Activated naive CD8-positive, alpha-beta T cell treated with anti-CD3 and anti-CD28 coated beads, Interleukin-2, amount 50 U/mL, for 24 hours (primary cell): Measurements from ENCODE around the gene MRM3.
"Not testable (repeated sequence)": the region's sequence is repeated elsewhere in the genome, so short reads cannot be mapped to it uniquely, and the experiment has no call there.

Experiments
- ATAC-seq: fragments of 150-1000 bp; cut with Tn5 transposase; one replicate; pipeline ENCODE4 v1.10.0; 2021
- DNase-seq: peaks from one replicate; pipeline ENCODE4 v3.0.0; 2021
- H3K27ac Mint-ChIP-seq: one replicate; pipeline ENCODE4 v1.8.0; 2021; ENCODE audit warnings: mild to moderate bottlenecking, mixed read lengths
- H3K27me3 Mint-ChIP-seq: one replicate; pipeline ENCODE4 v1.8.0; 2021; ENCODE audit warnings: mixed read lengths
- H3K36me3 Mint-ChIP-seq: one replicate; pipeline ENCODE4 v1.8.0; 2021; ENCODE audit warnings: low read depth, mixed read lengths
- H3K4me1 Mint-ChIP-seq: one replicate; pipeline ENCODE4 v1.8.0; 2021; ENCODE audit warnings: mixed read lengths
- H3K4me3 Mint-ChIP-seq: one replicate; pipeline ENCODE4 v1.8.0; 2021; ENCODE audit warnings: mild to moderate bottlenecking, moderate library complexity, mixed read lengths
- H3K9me3 Mint-ChIP-seq: one replicate; pipeline ENCODE4 v1.8.0; 2021; ENCODE audit warnings: mixed read lengths

The MRM3 gene

GRCh38 chr17:750431-751037 is 31.6 kb upstream of the MRM3 start:
- no peak for ATAC-seq
- peaks cover 35% of the 10 kb centered on the region for H3K4me1 Mint-ChIP-seq
- H3K27ac Mint-ChIP-seq, result peak overlapping the region; percentile 98
- peaks cover 48% of the 10 kb centered on the region for H3K36me3 Mint-ChIP-seq
- peak overlapping the region; percentile 99 for H3K4me3 Mint-ChIP-seq
- H3K9me3 Mint-ChIP-seq, result peaks cover 5% of the 10 kb centered on the region
- no peaks in the 10 kb centered on the region for H3K27me3 Mint-ChIP-seq
- DNase-seq, result no peak

- no peaks in the 10 kb centered on the region for H3K27me3 Mint-ChIP-seq
- H3K27ac Mint-ChIP-seq, result peak overlapping the region; percentile 98
- peaks cover 46% of the 10 kb centered on the region for H3K36me3 Mint-ChIP-seq
- peaks cover 5% of the 10 kb centered on the region for H3K9me3 Mint-ChIP-seq
- DNase-seq (peak; percentile 57), ATAC-seq (peak; percentile 34)
- peaks cover 35% of the 10 kb centered on the region for H3K4me1 Mint-ChIP-seq
- peak overlapping the region; percentile 99 for H3K4me3 Mint-ChIP-seq
Observed at GRCh38 chr17:751269-752001, 30.7 kb upstream of the MRM3 start.

GRCh38 chr17:752002-752619 is 30.0 kb upstream of the MRM3 start, which contains the start of gene GEMIN4:
Gene GEMIN4, minus strand, starts transcription at chr17:752264. Its CDS starts 122 bp downstream, at chr17:752142.
- Mint-ChIP-seq H3K4me3 (peak within 1 kb of the TSS; percentile 99), H3K36me3 (peaks cover 49% of the 10 kb centered on the region), H3K27me3 (no peaks in the 10 kb centered on the region), H3K9me3 (peaks cover 5% of the 10 kb centered on the region), H3K27ac (peak within 1 kb of the TSS; percentile 98), H3K4me1 (peaks cover 35% of the 10 kb centered on the region)
- DNase-seq (peak; percentile 99), ATAC-seq (peak; percentile 91)

GRCh38 chr17:752620-753219 is 29.4 kb upstream of the MRM3 start:
- Mint-ChIP-seq H3K4me1 (peaks cover 35% of the 10 kb centered on the region), H3K4me3 (peak overlapping the region; percentile 99), H3K27ac (peak overlapping the region; percentile 93), H3K9me3 (peaks cover 5% of the 10 kb centered on the region), H3K27me3 (no peaks in the 10 kb centered on the region), H3K36me3 (peaks cover 48% of the 10 kb centered on the region)
- peak; percentile 6 for ATAC-seq
- DNase-seq, result no peak

- no peaks in the 10 kb centered on the region for H3K27me3 Mint-ChIP-seq
- peaks cover 41% of the 10 kb centered on the region for H3K36me3 Mint-ChIP-seq
- peaks cover 5% of the 10 kb centered on the region for H3K9me3 Mint-ChIP-seq
- ATAC-seq (no peak), DNase-seq (no peak)
- peaks cover 34% of the 10 kb centered on the region for H3K4me1 Mint-ChIP-seq
- peak overlapping the region; percentile 57 for H3K4me3 Mint-ChIP-seq
- peak overlapping the region; percentile 76 for H3K27ac Mint-ChIP-seq
Observed at GRCh38 chr17:753418-753817, 28.7 kb upstream of the MRM3 start.

- not testable (repeated sequence) for DNase-seq, H3K9me3 Mint-ChIP-seq, ATAC-seq, H3K27ac Mint-ChIP-seq, H3K27me3 Mint-ChIP-seq, H3K4me3 Mint-ChIP-seq
- peaks cover 22% of the 10 kb centered on the region for H3K4me1 Mint-ChIP-seq
- H3K36me3 Mint-ChIP-seq, result peaks cover 34% of the 10 kb centered on the region
Observed at GRCh38 chr17:755319-755961, 26.7 kb upstream of the MRM3 start.

- not testable (repeated sequence) for H3K27ac Mint-ChIP-seq, ATAC-seq, H3K9me3 Mint-ChIP-seq, H3K4me3 Mint-ChIP-seq, H3K27me3 Mint-ChIP-seq, DNase-seq
- Mint-ChIP-seq H3K36me3 (peaks cover 28% of the 10 kb centered on the region), H3K4me1 (peaks cover 15% of the 10 kb centered on the region)
Observed at GRCh38 chr17:756010-756567, 26.1 kb upstream of the MRM3 start.

- ATAC-seq (no peak), DNase-seq (no peak)
- peaks cover 40% of the 10 kb centered on the region for H3K36me3 Mint-ChIP-seq
- H3K27ac Mint-ChIP-seq, result no peak overlapping the region
- no peaks in the 10 kb centered on the region for H3K9me3 Mint-ChIP-seq
- no peaks in the 10 kb centered on the region for H3K4me1 Mint-ChIP-seq
- no peak overlapping the region for H3K4me3 Mint-ChIP-seq
- H3K27me3 Mint-ChIP-seq, result no peaks in the 10 kb centered on the region
Observed at GRCh38 chr17:759964-760363, 22.2 kb upstream of the MRM3 start.

GRCh38 chr17:760371-760770 is 21.8 kb upstream of the MRM3 start:
- ATAC-seq (no peak), DNase-seq (no peak)
- no peak overlapping the region for H3K4me3 Mint-ChIP-seq
- H3K36me3 Mint-ChIP-seq, result peaks cover 43% of the 10 kb centered on the region
- no peak overlapping the region for H3K27ac Mint-ChIP-seq
- no peaks in the 10 kb centered on the region for H3K4me1 Mint-ChIP-seq
- no peaks in the 10 kb centered on the region for H3K27me3 Mint-ChIP-seq
- H3K9me3 Mint-ChIP-seq, result no peaks in the 10 kb centered on the region

- no peak overlapping the region for H3K4me3 Mint-ChIP-seq
- H3K27me3 Mint-ChIP-seq, result no peaks in the 10 kb centered on the region
- no peaks in the 10 kb centered on the region for H3K9me3 Mint-ChIP-seq
- DNase-seq (no peak), ATAC-seq (no peak)
- peaks cover under 1% of the 10 kb centered on the region for H3K4me1 Mint-ChIP-seq
- no peak overlapping the region for H3K27ac Mint-ChIP-seq
- peaks cover 44% of the 10 kb centered on the region for H3K36me3 Mint-ChIP-seq
Observed at GRCh38 chr17:767076-767475, 15.1 kb upstream of the MRM3 start.

GRCh38 chr17:773016-773415 is 9.1 kb upstream of the MRM3 start:
- H3K9me3 Mint-ChIP-seq, result no peaks in the 10 kb centered on the region
- H3K4me3 Mint-ChIP-seq, result no peak overlapping the region
- no peak for DNase-seq
- ATAC-seq, result no peak
- peaks cover 25% of the 10 kb centered on the region for H3K4me1 Mint-ChIP-seq
- H3K27me3 Mint-ChIP-seq, result no peaks in the 10 kb centered on the region
- H3K27ac Mint-ChIP-seq, result peak overlapping the region; percentile 90
- peaks cover 68% of the 10 kb centered on the region for H3K36me3 Mint-ChIP-seq

GRCh38 chr17:773467-774312 is 8.5 kb upstream of the MRM3 start:
- peak; percentile 28 for DNase-seq
- H3K27me3 Mint-ChIP-seq, result no peaks in the 10 kb centered on the region
- peak; percentile 75 for ATAC-seq
- H3K27ac Mint-ChIP-seq, result peak overlapping the region; percentile 90
- peaks cover 72% of the 10 kb centered on the region for H3K36me3 Mint-ChIP-seq
- no peaks in the 10 kb centered on the region for H3K9me3 Mint-ChIP-seq
- H3K4me3 Mint-ChIP-seq, result peak overlapping the region; percentile 70
- peaks cover 28% of the 10 kb centered on the region for H3K4me1 Mint-ChIP-seq

GRCh38 chr17:774313-774584 is 7.9 kb upstream of the MRM3 start:
- DNase-seq (no peak), ATAC-seq (no peak)
- Mint-ChIP-seq H3K4me3 (peak overlapping the region; percentile 70), H3K27me3 (no peaks in the 10 kb centered on the region), H3K36me3 (peaks cover 72% of the 10 kb centered on the region), H3K27ac (peak overlapping the region; percentile 90), H3K4me1 (peaks cover 29% of the 10 kb centered on the region), H3K9me3 (no peaks in the 10 kb centered on the region)
